GM23338 (cell line): Measurements from ENCODE around the gene CLIP2. TPM values are rescaled to one million over a fixed set of nuclear protein-coding genes. Genes with fewer than 3 reads are reported as not detected.
"Not testable (repeated sequence)": the region's sequence is repeated elsewhere in the genome, so short reads cannot be mapped to it uniquely, and the experiment has no call there.

Source experiments
- ATAC-seq: fragments of 200-7000 bp; cut with Tn5 transposase; 3 replicates; pipeline ENCODE4 v1.9.1; 2020
- DNase-seq: peaks from one replicate; pipeline ENCODE4 v3.0.0-alpha.2; 2015; ENCODE audit warnings: low spot score
- H2AFZ ChIP-seq: fragments of 200-600 bp; sonication (generic); 2 replicates; pipeline ENCODE4 v1.8.0; 2016; ENCODE audit warnings: antibody characterized with exemption, mild to moderate bottlenecking, moderate library complexity
- H3F3A ChIP-seq: fragments of 200-600 bp; sonication (generic); replicated peaks from 2 replicates; pipeline ENCODE4 v1.8.0; 2017; ENCODE audit warnings: antibody characterized with exemption, mixed run types, low read depth
- H3K27ac ChIP-seq: fragments of 200-600 bp; sonication (generic); 2 replicates; pipeline ENCODE4 v1.6.1; 2016; ENCODE audit warnings: low read depth
- H3K27me3 ChIP-seq: fragments of 200-600 bp; sonication (generic); 2 replicates; pipeline ENCODE4 v1.8.0; 2016; ENCODE audit warnings: mild to moderate bottlenecking, mixed run types, moderate library complexity; ENCODE audit not compliant: insufficient read depth
- H3K36me3 ChIP-seq: fragments of 200-600 bp; sonication (generic); 2 replicates; pipeline ENCODE4 v1.8.0; 2016; ENCODE audit warnings: mild to moderate bottlenecking; ENCODE audit not compliant: insufficient read depth
- H3K4me1 ChIP-seq: fragments of 200-600 bp; sonication (generic); 2 replicates; pipeline ENCODE4 v1.8.0; 2016; ENCODE audit warnings: mild to moderate bottlenecking, moderate library complexity; ENCODE audit not compliant: insufficient read depth
- H3K4me2 ChIP-seq: fragments of 200-600 bp; sonication (generic); 2 replicates; pipeline ENCODE4 v1.7.1; 2017; ENCODE audit warnings: mixed run types
- H3K4me3 ChIP-seq: fragments of 200-600 bp; sonication (generic); 2 replicates; pipeline ENCODE4 v1.6.1; 2016; ENCODE audit warnings: mixed run types
- H3K79me2 ChIP-seq: fragments of 200-600 bp; sonication (generic); replicated peaks from 2 replicates; pipeline ENCODE4 v1.8.0; 2017; ENCODE audit warnings: mild to moderate bottlenecking; ENCODE audit not compliant: insufficient read depth
- H3K9me2 ChIP-seq: fragments of 200-600 bp; sonication (generic); 2 replicates; pipeline ENCODE4 v1.8.0; 2017; ENCODE audit not compliant: insufficient read depth
- H4K20me1 ChIP-seq: fragments of 200-600 bp; sonication (generic); replicated peaks from 2 replicates; pipeline ENCODE4 v1.8.0; 2017; ENCODE audit warnings: mild to moderate bottlenecking; ENCODE audit not compliant: insufficient read depth
- H3K27ac Mint-ChIP-seq: 2 replicates; pipeline ENCODE4 v1.8.0; 2020; ENCODE audit warnings: inconsistent platforms, mild to moderate bottlenecking, moderate library complexity, mixed read lengths
- H3K27me3 Mint-ChIP-seq: 3 replicates; pipeline ENCODE4 v1.8.0; 2022; ENCODE audit warnings: low read depth, mild to moderate bottlenecking, moderate library complexity, mixed read lengths, inconsistent platforms; ENCODE audit not compliant: insufficient read depth, poor library complexity
- H3K36me3 Mint-ChIP-seq: 3 replicates; pipeline ENCODE4 v1.8.0; 2021; ENCODE audit warnings: low read depth, mild to moderate bottlenecking, inconsistent platforms, moderate library complexity, mixed read lengths
- H3K4me1 Mint-ChIP-seq: 3 replicates; pipeline ENCODE4 v1.8.0; 2020; ENCODE audit warnings: mild to moderate bottlenecking, inconsistent platforms, mixed read lengths
- H3K4me3 Mint-ChIP-seq: 3 replicates; pipeline ENCODE4 v1.8.0; 2021; ENCODE audit warnings: moderate library complexity, mild to moderate bottlenecking, inconsistent platforms, mixed read lengths
- H3K9me3 Mint-ChIP-seq: 3 replicates; pipeline ENCODE4 v1.8.0; 2020; ENCODE audit warnings: moderate library complexity, mild to moderate bottlenecking, inconsistent platforms, mixed read lengths
- CREB1 ChIP-seq: fragments of 250-450 bp; sonication (Bioruptor Pico); IDR thresholded peaks from 2 replicates; pipeline ENCODE4 v1.5.0; 2020; ENCODE audit warnings: low read depth, mild to moderate bottlenecking, moderate library complexity
- JUNB ChIP-seq: IDR thresholded peaks from one replicate; pipeline ENCODE4 v1.6.1; 2016; ENCODE audit warnings: antibody characterized with exemption; ENCODE audit not compliant: unreplicated experiment
- POLR2AphosphoS5 ChIP-seq: IDR thresholded peaks from 2 replicates; pipeline ENCODE4 v1.6.1; 2016; ENCODE audit warnings: antibody characterized with exemption, low read depth
- ZNF114 ChIP-seq: fragments of 250-450 bp; sonication (Bioruptor Pico); IDR thresholded peaks from 2 replicates; pipeline ENCODE4 v1.5.0; 2020; ENCODE audit warnings: mild to moderate bottlenecking, moderate library complexity
- ZNF331 ChIP-seq: fragments of 250-450 bp; sonication (Bioruptor Pico); IDR thresholded peaks from 2 replicates; pipeline ENCODE4 v1.5.0; 2020; ENCODE audit warnings: low read depth, mild to moderate bottlenecking, moderate library complexity
- polyA plus RNA-seq: library from polyadenylated mRNA; unstranded; fragments of >200 nt; fragmentation: Nextera tagmentation; extraction: Ambion mirVana; gene quantifications from 2 replicates; pipeline ENCODE4 v1.2.1, GENCODE V29; 2016
- total RNA-seq: library from RNA; depleted of rRNA; stranded (reverse); fragments of >200 nt; shearing (Covaris generic); gene quantifications from 2 replicates; pipeline ENCODE4 v1.2.3, GENCODE V29; 2014
- TF ChIP-seq, protein P1 (sequence below), 2 experiments: fragments of 200-600 bp in 1 of 2; sonication (generic) in 1 of 2; conservative IDR thresholded peaks; 2 replicates each; pipeline versions ENCODE4 v1.5.1 to v1.6.1; 2016 to 2017; ENCODE audit warnings: antibody characterized with exemption in 2 of 2, low read depth in 2 of 2, mild to moderate bottlenecking in 2 of 2, moderate library complexity in 1 of 2
- TF ChIP-seq, protein P2 (sequence below): IDR thresholded peaks from one replicate; pipeline ENCODE4 v1.6.1; 2018; ENCODE audit warnings: antibody characterized with exemption; ENCODE audit not compliant: unreplicated experiment
- TF ChIP-seq, protein P3 (sequence below): IDR thresholded peaks from 2 replicates; pipeline ENCODE4 v1.6.1; 2016; ENCODE audit warnings: antibody characterized with exemption

Gene CLIP2
- total and polyA plus RNA-seq, 2 experiments from 2014 or later = 8.1 to 51.9 TPM

DNA sequence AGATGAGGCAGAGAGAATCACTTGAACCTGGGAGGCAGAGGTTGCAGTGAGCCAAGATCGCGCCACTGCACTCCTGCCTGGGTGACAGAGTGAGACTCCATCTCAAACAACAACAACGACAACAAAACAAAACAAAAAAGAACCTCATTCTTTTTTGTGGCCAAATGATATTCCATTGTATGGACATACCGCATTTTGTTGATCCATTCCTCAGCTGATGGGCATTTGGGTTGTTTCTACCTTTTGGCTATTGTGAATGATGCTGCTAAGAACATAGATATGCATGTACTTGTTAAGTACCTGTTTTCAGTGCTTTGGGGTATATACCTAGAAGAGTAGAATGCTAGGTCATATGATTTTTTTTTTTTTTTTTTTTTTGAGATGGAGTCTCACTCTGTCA is 94.9 kb downstream of the CLIP2 start:
- not testable (repeated sequence) for H4K20me1 ChIP-seq, H3K4me1 Mint-ChIP-seq, H2AFZ ChIP-seq, H3K36me3 ChIP-seq, H3K9me3 Mint-ChIP-seq, H3K27me3 ChIP-seq, H3K4me3 ChIP-seq, DNase-seq, H3K27me3 Mint-ChIP-seq, H3K4me1 ChIP-seq, H3K9me2 ChIP-seq, H3K27ac ChIP-seq, H3F3A ChIP-seq, H3K4me2 ChIP-seq, H3K27ac Mint-ChIP-seq, H3K4me3 Mint-ChIP-seq, H3K79me2 ChIP-seq, ATAC-seq
- peaks cover 15% of the 10 kb centered on the region; the same call in 2 of the 3 replicates for H3K36me3 Mint-ChIP-seq

DNA sequence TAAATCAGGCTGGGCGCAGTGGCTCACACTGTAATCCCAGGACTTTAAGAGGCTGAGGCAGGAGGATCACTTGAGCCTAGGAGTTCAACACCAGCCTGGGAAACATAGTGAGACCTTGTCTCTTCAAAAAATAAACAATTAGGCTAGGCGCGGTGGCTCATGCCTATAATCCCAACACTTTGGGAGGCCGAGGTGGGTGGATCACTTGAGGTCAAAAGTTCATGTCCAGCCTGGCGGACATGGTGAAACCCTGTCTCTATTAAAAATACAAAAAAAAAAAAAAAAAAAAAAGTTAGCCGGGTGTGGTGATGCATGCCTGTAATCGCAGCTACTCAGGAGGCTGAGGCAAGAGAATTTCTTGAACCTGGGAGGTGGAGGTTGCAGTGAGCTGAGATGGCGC is 95.6 kb downstream of the CLIP2 start:
- H3K79me2 ChIP-seq, H3K27me3 ChIP-seq, H3F3A ChIP-seq, H3K36me3 ChIP-seq, H3K27me3 Mint-ChIP-seq, H4K20me1 ChIP-seq, H3K4me1 ChIP-seq, H3K27ac ChIP-seq, H3K4me1 Mint-ChIP-seq, H3K9me2 ChIP-seq, H3K4me3 Mint-ChIP-seq, H2AFZ ChIP-seq, H3K4me2 ChIP-seq, H3K27ac Mint-ChIP-seq, H3K4me3 ChIP-seq, DNase-seq, ATAC-seq, H3K9me3 Mint-ChIP-seq: not testable (repeated sequence)
- H3K36me3 Mint-ChIP-seq = peaks cover 15% of the 10 kb centered on the region; the same call in 2 of the 3 replicates

DNA sequence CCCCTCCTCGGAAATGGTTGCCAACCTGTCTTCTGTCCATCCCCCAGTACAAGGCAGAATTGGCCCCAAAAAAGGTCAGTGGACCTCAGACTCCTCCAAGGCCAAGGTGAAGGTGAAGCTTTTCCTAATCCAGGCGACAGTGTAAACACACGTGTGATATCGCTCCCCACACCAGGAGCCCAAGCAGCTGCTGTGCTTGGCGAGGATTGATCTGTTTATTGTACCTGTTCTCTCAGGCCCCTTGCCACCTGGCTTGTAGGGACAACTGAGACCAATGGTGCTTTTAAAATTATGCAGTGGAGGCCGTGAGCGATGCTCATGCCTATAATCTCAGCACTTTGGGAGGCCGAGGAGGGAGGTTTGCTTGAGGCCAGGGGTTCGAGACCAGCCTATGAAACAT is 98.4 kb downstream of the CLIP2 start:
- H3K4me3 Mint-ChIP-seq = no peak overlapping the region
- H3K27me3 Mint-ChIP-seq = peaks cover 6% of the 10 kb centered on the region
- no peaks in the 10 kb centered on the region for H3K9me3 Mint-ChIP-seq
- peaks cover 17% of the 10 kb centered on the region; the same call in 2 of the 3 replicates for H3K36me3 Mint-ChIP-seq
- no peak overlapping the region for H3K27ac Mint-ChIP-seq
- Histone ChIP-seq H4K20me1 (no peaks in the 10 kb centered on the region), H3K27ac (no peak overlapping the region), H3K27me3 (no peaks in the 10 kb centered on the region), H3K36me3 (no peaks in the 10 kb centered on the region; the same call in 1 of the 2 replicates), H3K4me1 (no peaks in the 10 kb centered on the region), H2AFZ (no peak overlapping the region), H3K9me2 (no peaks in the 10 kb centered on the region), H3K4me2 (no peak overlapping the region), H3K79me2 (no peaks in the 10 kb centered on the region), H3K4me3 (no peak overlapping the region), H3F3A (no peaks in the 10 kb centered on the region)
- DNase-seq (no peak), ATAC-seq (no peak)
- TF ChIP-seq ZNF331 (CRISPR knock-in tag) = no peak
- TF ChIP-seq, protein P1, sequence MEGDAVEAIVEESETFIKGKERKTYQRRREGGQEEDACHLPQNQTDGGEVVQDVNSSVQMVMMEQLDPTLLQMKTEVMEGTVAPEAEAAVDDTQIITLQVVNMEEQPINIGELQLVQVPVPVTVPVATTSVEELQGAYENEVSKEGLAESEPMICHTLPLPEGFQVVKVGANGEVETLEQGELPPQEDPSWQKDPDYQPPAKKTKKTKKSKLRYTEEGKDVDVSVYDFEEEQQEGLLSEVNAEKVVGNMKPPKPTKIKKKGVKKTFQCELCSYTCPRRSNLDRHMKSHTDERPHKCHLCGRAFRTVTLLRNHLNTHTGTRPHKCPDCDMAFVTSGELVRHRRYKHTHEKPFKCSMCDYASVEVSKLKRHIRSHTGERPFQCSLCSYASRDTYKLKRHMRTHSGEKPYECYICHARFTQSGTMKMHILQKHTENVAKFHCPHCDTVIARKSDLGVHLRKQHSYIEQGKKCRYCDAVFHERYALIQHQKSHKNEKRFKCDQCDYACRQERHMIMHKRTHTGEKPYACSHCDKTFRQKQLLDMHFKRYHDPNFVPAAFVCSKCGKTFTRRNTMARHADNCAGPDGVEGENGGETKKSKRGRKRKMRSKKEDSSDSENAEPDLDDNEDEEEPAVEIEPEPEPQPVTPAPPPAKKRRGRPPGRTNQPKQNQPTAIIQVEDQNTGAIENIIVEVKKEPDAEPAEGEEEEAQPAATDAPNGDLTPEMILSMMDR (conservative IDR thresholded peaks at IDR 0.05; ENCODE audit: low read depth in 2 of 2) = no peak
- TF ChIP-seq, protein P2, sequence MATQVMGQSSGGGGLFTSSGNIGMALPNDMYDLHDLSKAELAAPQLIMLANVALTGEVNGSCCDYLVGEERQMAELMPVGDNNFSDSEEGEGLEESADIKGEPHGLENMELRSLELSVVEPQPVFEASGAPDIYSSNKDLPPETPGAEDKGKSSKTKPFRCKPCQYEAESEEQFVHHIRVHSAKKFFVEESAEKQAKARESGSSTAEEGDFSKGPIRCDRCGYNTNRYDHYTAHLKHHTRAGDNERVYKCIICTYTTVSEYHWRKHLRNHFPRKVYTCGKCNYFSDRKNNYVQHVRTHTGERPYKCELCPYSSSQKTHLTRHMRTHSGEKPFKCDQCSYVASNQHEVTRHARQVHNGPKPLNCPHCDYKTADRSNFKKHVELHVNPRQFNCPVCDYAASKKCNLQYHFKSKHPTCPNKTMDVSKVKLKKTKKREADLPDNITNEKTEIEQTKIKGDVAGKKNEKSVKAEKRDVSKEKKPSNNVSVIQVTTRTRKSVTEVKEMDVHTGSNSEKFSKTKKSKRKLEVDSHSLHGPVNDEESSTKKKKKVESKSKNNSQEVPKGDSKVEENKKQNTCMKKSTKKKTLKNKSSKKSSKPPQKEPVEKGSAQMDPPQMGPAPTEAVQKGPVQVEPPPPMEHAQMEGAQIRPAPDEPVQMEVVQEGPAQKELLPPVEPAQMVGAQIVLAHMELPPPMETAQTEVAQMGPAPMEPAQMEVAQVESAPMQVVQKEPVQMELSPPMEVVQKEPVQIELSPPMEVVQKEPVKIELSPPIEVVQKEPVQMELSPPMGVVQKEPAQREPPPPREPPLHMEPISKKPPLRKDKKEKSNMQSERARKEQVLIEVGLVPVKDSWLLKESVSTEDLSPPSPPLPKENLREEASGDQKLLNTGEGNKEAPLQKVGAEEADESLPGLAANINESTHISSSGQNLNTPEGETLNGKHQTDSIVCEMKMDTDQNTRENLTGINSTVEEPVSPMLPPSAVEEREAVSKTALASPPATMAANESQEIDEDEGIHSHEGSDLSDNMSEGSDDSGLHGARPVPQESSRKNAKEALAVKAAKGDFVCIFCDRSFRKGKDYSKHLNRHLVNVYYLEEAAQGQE = no peak
- TF ChIP-seq JUNB = no peak
- TF ChIP-seq, protein P3, sequence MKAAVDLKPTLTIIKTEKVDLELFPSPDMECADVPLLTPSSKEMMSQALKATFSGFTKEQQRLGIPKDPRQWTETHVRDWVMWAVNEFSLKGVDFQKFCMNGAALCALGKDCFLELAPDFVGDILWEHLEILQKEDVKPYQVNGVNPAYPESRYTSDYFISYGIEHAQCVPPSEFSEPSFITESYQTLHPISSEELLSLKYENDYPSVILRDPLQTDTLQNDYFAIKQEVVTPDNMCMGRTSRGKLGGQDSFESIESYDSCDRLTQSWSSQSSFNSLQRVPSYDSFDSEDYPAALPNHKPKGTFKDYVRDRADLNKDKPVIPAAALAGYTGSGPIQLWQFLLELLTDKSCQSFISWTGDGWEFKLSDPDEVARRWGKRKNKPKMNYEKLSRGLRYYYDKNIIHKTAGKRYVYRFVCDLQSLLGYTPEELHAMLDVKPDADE = no peak
- no peak for TF ChIP-seq ZNF114
- no peak for TF ChIP-seq POLR2AphosphoS5
- no peak for TF ChIP-seq CREB1 (CRISPR knock-in tag)
- no peaks in the 10 kb centered on the region for H3K4me1 Mint-ChIP-seq
